ENCODE results near the gene INPP4A. TPM values are rescaled to one million over a fixed set of nuclear protein-coding genes. Genes with fewer than 3 reads are reported as not detected.

Gene INPP4A
- total and polyA plus RNA-seq, 9 of the 15 experiments (the other 6 are each of a cell fraction or from before 2014, with no cell fraction given), result 1.8 to 15.7 (median 8.3) TPM

DNA sequence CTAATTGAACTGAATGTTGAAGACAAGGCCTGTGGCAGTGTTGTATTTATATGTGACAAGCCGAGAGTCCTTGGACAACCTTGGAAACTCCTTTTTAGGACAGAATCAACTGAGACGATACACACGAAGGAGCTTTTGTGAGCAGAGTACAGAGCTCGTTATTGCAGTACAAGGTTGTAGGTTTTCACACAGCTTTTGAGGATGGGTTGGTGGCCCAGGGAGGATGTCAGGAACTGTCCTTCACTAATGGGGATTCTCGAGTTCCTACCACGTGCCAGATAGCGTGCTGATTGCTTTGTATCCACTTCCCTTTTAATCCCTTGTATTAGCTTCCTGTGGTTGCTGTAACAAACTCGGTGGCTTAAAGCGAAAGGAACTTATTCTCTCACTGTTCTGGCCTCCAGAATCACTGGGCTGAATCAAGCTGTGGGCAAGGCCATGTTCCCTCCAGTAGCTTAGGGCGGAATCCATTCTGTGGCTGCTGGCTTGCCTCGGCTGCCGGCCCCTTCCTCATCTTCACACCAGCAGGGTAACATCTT is 20.2 kb downstream of the INPP4A start (continued):
- TF ChIP-seq, protein P1, sequence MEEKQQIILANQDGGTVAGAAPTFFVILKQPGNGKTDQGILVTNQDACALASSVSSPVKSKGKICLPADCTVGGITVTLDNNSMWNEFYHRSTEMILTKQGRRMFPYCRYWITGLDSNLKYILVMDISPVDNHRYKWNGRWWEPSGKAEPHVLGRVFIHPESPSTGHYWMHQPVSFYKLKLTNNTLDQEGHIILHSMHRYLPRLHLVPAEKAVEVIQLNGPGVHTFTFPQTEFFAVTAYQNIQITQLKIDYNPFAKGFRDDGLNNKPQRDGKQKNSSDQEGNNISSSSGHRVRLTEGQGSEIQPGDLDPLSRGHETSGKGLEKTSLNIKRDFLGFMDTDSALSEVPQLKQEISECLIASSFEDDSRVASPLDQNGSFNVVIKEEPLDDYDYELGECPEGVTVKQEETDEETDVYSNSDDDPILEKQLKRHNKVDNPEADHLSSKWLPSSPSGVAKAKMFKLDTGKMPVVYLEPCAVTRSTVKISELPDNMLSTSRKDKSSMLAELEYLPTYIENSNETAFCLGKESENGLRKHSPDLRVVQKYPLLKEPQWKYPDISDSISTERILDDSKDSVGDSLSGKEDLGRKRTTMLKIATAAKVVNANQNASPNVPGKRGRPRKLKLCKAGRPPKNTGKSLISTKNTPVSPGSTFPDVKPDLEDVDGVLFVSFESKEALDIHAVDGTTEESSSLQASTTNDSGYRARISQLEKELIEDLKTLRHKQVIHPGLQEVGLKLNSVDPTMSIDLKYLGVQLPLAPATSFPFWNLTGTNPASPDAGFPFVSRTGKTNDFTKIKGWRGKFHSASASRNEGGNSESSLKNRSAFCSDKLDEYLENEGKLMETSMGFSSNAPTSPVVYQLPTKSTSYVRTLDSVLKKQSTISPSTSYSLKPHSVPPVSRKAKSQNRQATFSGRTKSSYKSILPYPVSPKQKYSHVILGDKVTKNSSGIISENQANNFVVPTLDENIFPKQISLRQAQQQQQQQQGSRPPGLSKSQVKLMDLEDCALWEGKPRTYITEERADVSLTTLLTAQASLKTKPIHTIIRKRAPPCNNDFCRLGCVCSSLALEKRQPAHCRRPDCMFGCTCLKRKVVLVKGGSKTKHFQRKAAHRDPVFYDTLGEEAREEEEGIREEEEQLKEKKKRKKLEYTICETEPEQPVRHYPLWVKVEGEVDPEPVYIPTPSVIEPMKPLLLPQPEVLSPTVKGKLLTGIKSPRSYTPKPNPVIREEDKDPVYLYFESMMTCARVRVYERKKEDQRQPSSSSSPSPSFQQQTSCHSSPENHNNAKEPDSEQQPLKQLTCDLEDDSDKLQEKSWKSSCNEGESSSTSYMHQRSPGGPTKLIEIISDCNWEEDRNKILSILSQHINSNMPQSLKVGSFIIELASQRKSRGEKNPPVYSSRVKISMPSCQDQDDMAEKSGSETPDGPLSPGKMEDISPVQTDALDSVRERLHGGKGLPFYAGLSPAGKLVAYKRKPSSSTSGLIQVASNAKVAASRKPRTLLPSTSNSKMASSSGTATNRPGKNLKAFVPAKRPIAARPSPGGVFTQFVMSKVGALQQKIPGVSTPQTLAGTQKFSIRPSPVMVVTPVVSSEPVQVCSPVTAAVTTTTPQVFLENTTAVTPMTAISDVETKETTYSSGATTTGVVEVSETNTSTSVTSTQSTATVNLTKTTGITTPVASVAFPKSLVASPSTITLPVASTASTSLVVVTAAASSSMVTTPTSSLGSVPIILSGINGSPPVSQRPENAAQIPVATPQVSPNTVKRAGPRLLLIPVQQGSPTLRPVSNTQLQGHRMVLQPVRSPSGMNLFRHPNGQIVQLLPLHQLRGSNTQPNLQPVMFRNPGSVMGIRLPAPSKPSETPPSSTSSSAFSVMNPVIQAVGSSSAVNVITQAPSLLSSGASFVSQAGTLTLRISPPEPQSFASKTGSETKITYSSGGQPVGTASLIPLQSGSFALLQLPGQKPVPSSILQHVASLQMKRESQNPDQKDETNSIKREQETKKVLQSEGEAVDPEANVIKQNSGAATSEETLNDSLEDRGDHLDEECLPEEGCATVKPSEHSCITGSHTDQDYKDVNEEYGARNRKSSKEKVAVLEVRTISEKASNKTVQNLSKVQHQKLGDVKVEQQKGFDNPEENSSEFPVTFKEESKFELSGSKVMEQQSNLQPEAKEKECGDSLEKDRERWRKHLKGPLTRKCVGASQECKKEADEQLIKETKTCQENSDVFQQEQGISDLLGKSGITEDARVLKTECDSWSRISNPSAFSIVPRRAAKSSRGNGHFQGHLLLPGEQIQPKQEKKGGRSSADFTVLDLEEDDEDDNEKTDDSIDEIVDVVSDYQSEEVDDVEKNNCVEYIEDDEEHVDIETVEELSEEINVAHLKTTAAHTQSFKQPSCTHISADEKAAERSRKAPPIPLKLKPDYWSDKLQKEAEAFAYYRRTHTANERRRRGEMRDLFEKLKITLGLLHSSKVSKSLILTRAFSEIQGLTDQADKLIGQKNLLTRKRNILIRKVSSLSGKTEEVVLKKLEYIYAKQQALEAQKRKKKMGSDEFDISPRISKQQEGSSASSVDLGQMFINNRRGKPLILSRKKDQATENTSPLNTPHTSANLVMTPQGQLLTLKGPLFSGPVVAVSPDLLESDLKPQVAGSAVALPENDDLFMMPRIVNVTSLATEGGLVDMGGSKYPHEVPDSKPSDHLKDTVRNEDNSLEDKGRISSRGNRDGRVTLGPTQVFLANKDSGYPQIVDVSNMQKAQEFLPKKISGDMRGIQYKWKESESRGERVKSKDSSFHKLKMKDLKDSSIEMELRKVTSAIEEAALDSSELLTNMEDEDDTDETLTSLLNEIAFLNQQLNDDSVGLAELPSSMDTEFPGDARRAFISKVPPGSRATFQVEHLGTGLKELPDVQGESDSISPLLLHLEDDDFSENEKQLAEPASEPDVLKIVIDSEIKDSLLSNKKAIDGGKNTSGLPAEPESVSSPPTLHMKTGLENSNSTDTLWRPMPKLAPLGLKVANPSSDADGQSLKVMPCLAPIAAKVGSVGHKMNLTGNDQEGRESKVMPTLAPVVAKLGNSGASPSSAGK (IDR thresholded peaks at IDR 0.05), result peak; percentile 90
- TF ChIP-seq POLR2AphosphoS2 (IDR thresholded peaks at IDR 0.05; ENCODE audit: low read length) (no peak), NELFE (IDR thresholded peaks at IDR 0.05; ENCODE audit: insufficient read depth, insufficient read length) (no peak), FOXA3 (CRISPR knock-in tag; conservative IDR thresholded peaks at IDR 0.05 in 1 of 2, IDR thresholded peaks at IDR 0.05 in 1 of 2) (no peak), CTBP1 (IDR thresholded peaks at IDR 0.05; ENCODE audit: borderline replicate concordance) (peak; percentile 38; the same call in 1 of the 2 replicates), SMAD2 (IDR thresholded peaks at IDR 0.05; ENCODE audit: low read depth, low read length) (no peak), MYC (IDR thresholded peaks at IDR 0.05; ENCODE audit: low read depth, low read length) (peak; percentile 76), MYC (CRISPR knock-in tag; IDR thresholded peaks at IDR 0.05; ENCODE audit: borderline replicate concordance, low read depth) (no peak)
- TF ChIP-seq, protein P2, sequence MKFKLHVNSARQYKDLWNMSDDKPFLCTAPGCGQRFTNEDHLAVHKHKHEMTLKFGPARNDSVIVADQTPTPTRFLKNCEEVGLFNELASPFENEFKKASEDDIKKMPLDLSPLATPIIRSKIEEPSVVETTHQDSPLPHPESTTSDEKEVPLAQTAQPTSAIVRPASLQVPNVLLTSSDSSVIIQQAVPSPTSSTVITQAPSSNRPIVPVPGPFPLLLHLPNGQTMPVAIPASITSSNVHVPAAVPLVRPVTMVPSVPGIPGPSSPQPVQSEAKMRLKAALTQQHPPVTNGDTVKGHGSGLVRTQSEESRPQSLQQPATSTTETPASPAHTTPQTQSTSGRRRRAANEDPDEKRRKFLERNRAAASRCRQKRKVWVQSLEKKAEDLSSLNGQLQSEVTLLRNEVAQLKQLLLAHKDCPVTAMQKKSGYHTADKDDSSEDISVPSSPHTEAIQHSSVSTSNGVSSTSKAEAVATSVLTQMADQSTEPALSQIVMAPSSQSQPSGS (CRISPR knock-in tag; IDR thresholded peaks at IDR 0.05), result no peak
- TF ChIP-seq, protein P3, sequence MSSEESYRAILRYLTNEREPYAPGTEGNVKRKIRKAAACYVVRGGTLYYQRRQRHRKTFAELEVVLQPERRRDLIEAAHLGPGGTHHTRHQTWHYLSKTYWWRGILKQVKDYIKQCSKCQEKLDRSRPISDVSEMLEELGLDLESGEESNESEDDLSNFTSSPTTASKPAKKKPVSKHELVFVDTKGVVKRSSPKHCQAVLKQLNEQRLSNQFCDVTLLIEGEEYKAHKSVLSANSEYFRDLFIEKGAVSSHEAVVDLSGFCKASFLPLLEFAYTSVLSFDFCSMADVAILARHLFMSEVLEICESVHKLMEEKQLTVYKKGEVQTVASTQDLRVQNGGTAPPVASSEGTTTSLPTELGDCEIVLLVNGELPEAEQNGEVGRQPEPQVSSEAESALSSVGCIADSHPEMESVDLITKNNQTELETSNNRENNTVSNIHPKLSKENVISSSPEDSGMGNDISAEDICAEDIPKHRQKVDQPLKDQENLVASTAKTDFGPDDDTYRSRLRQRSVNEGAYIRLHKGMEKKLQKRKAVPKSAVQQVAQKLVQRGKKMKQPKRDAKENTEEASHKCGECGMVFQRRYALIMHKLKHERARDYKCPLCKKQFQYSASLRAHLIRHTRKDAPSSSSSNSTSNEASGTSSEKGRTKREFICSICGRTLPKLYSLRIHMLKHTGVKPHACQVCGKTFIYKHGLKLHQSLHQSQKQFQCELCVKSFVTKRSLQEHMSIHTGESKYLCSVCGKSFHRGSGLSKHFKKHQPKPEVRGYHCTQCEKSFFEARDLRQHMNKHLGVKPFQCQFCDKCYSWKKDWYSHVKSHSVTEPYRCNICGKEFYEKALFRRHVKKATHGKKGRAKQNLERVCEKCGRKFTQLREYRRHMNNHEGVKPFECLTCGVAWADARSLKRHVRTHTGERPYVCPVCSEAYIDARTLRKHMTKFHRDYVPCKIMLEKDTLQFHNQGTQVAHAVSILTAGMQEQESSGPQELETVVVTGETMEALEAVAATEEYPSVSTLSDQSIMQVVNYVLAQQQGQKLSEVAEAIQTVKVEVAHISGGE (CRISPR knock-in tag; IDR thresholded peaks at IDR 0.05), result no peak
